WTC11 (cell line): ENCODE measurements around the gene CACNA2D1. TPM values are rescaled to one million over a fixed set of nuclear protein-coding genes. Genes with fewer than 3 reads are reported as not detected.
"Not testable (repeated sequence)": the region's sequence is repeated elsewhere in the genome, so short reads cannot be mapped to it uniquely, and the experiment has no call there.

ENCODE experiments used
- ATAC-seq: fragments of 200-7000 bp; cut with Tn5 transposase; 2 replicates; pipeline ENCODE4 v1.10.0; 2021; ENCODE audit warnings: mild to moderate bottlenecking, moderate library complexity
- CTCF ChIA-PET: fragments of 300-600 bp; sonication (Branson Sonifier 250); formaldehyde crosslinking; loops from one replicate; lab custom pipeline; 2021; ENCODE audit warnings: antibody characterized with exemption; lab: Charles Lee
- POLR2A ChIA-PET: fragments of 350-600 bp; sonication (Branson Sonifier 250); formaldehyde crosslinking; loops from one replicate; lab custom pipeline; 2021; ENCODE audit warnings: antibody characterized with exemption; lab: Charles Lee
- DNase-seq: peaks from one replicate; pipeline ENCODE4 v3.0.0; 2021; ENCODE audit warnings: low spot score
- H3K27ac Mint-ChIP-seq: 2 replicates; pipeline ENCODE4 v1.8.0; 2021; ENCODE audit warnings: mixed read lengths
- H3K27me3 Mint-ChIP-seq: 2 replicates; pipeline ENCODE4 v1.8.0; 2021; ENCODE audit warnings: low read depth, mild to moderate bottlenecking, moderate library complexity, mixed read lengths
- H3K36me3 Mint-ChIP-seq: 2 replicates; pipeline ENCODE4 v1.8.0; 2021; ENCODE audit warnings: mixed read lengths
- H3K4me1 Mint-ChIP-seq: 2 replicates; pipeline ENCODE4 v1.8.0; 2022; ENCODE audit warnings: mixed read lengths
- H3K4me3 Mint-ChIP-seq: 2 replicates; pipeline ENCODE4 v1.8.0; 2021; ENCODE audit warnings: mild to moderate bottlenecking, moderate library complexity, mixed read lengths
- H3K9me3 Mint-ChIP-seq: 2 replicates; pipeline ENCODE4 v1.8.0; 2021; ENCODE audit warnings: mixed read lengths
- AFF4 ChIP-seq: sonication (generic); formaldehyde crosslinking; IDR thresholded peaks from 2 replicates; pipeline ENCODE4 v1.8.1; 2023; ENCODE audit warnings: mild to moderate bottlenecking, missing genetic modification reagents, borderline replicate concordance
- ARID4B ChIP-seq: sonication (generic); formaldehyde crosslinking; IDR thresholded peaks from 2 replicates; pipeline ENCODE4 v1.8.0; 2023; ENCODE audit warnings: missing genetic modification reagents, mild to moderate bottlenecking, borderline replicate concordance
- ELF4 ChIP-seq: sonication (generic); formaldehyde crosslinking; IDR thresholded peaks from 2 replicates; pipeline ENCODE4 v1.8.1; 2022; ENCODE audit warnings: low read depth, mild to moderate bottlenecking, moderate library complexity, missing genetic modification reagents
- FOXJ3 ChIP-seq: sonication (generic); formaldehyde crosslinking; IDR thresholded peaks from 2 replicates; pipeline ENCODE4 v1.9.0; 2021; ENCODE audit warnings: missing genetic modification reagents, mild to moderate bottlenecking, borderline replicate concordance
- FOXP1 ChIP-seq: sonication (generic); formaldehyde crosslinking; IDR thresholded peaks from 2 replicates; pipeline ENCODE4 v1.8.0; 2022; ENCODE audit warnings: missing genetic modification reagents, mild to moderate bottlenecking, moderate library complexity, borderline replicate concordance
- GRHL2 ChIP-seq: fragments of 250-450 bp; sonication (Bioruptor Pico); IDR thresholded peaks from 2 replicates; pipeline ENCODE4 v1.8.0; 2022; ENCODE audit warnings: mild to moderate bottlenecking, moderate library complexity; ENCODE audit not compliant: insufficient replicate concordance, severe bottlenecking
- MXD4 ChIP-seq: fragments of 250-450 bp; sonication (Bioruptor Pico); IDR thresholded peaks from 2 replicates; pipeline ENCODE4 v1.8.0; 2021; ENCODE audit warnings: mild to moderate bottlenecking, moderate library complexity, borderline replicate concordance
- NFE2L1 ChIP-seq: sonication (generic); formaldehyde crosslinking; IDR thresholded peaks from 2 replicates; pipeline ENCODE4 v1.8.1; 2023; ENCODE audit warnings: missing genetic modification reagents
- NR1H2 ChIP-seq: sonication (generic); formaldehyde crosslinking; IDR thresholded peaks from 2 replicates; pipeline ENCODE4 v1.9.0; 2021; ENCODE audit warnings: mild to moderate bottlenecking, moderate library complexity, missing genetic modification reagents
- NR3C1 ChIP-seq: sonication (generic); formaldehyde crosslinking; conservative IDR thresholded peaks from 2 replicates; pipeline ENCODE4 v1.8.1; 2023; ENCODE audit warnings: low read depth, mild to moderate bottlenecking, missing genetic modification reagents
- PRDM15 ChIP-seq: sonication (generic); formaldehyde crosslinking; IDR thresholded peaks from 2 replicates; pipeline ENCODE4 v1.8.0; 2022; ENCODE audit warnings: missing genetic modification reagents
- PRRX2 ChIP-seq: fragments of 250-450 bp; sonication (Bioruptor Pico); IDR thresholded peaks from 2 replicates; pipeline ENCODE4 v1.8.0; 2021; ENCODE audit warnings: mild to moderate bottlenecking
- RORB ChIP-seq: fragments of 250-450 bp; sonication (Bioruptor Pico); IDR thresholded peaks from 2 replicates; pipeline ENCODE4 v1.9.0; 2021; ENCODE audit warnings: mild to moderate bottlenecking
- SMAD4 ChIP-seq: sonication (generic); formaldehyde crosslinking; IDR thresholded peaks from 2 replicates; pipeline ENCODE4 v1.8.0; 2022; ENCODE audit warnings: mild to moderate bottlenecking, missing genetic modification reagents
- SOX15 ChIP-seq: fragments of 250-450 bp; sonication (Bioruptor Pico); IDR thresholded peaks from 2 replicates; pipeline ENCODE4 v1.9.0; 2021; ENCODE audit warnings: mild to moderate bottlenecking
- TCF7 ChIP-seq: sonication (generic); formaldehyde crosslinking; IDR thresholded peaks from 2 replicates; pipeline ENCODE4 v1.8.0; 2022; ENCODE audit warnings: mild to moderate bottlenecking, low read depth, missing genetic modification reagents, moderate library complexity
- ZNF425 ChIP-seq: fragments of 250-450 bp; sonication (Bioruptor Pico); conservative IDR thresholded peaks from 2 replicates; pipeline ENCODE4 v1.9.0; 2021; ENCODE audit warnings: mild to moderate bottlenecking
- total RNA-seq: library from RNA; stranded (reverse); gene quantifications from 3 replicates; pipeline ENCODE4 v1.2.3, GENCODE V29; 2021
- TF ChIP-seq, protein P1 (sequence below): fragments of 250-450 bp; sonication (Bioruptor Pico); IDR thresholded peaks from 2 replicates; pipeline ENCODE4 v1.9.0; 2021; ENCODE audit warnings: moderate library complexity, mild to moderate bottlenecking, inconsistent platforms, borderline replicate concordance

The CACNA2D1 gene
- total RNA-seq, 1 experiment from 2014 or later = 33.3 TPM

- no peaks in the 10 kb centered on the region for H3K27me3 Mint-ChIP-seq
- H3K36me3 Mint-ChIP-seq = no peaks in the 10 kb centered on the region
- ATAC-seq (no peak), DNase-seq (no peak)
- H3K4me3 Mint-ChIP-seq = no peak overlapping the region
- H3K27ac Mint-ChIP-seq = no peak overlapping the region
- H3K4me1 Mint-ChIP-seq = no peaks in the 10 kb centered on the region
- ChIA-PET CTCF (no interaction called here), POLR2A (no interaction called here)
- no peaks in the 10 kb centered on the region for H3K9me3 Mint-ChIP-seq
- TF ChIP-seq TCF7 (CRISPR knock-in tag) (no peak), SMAD4 (CRISPR knock-in tag) (no peak), NR3C1 (CRISPR knock-in tag) (no peak), FOXJ3 (no peak)
Measured at GRCh38 chr7:82141427-82141826, 302.1 kb downstream of the CACNA2D1 start.

GRCh38 chr7:82140608-82141007, 303.0 kb downstream of the CACNA2D1 start:
- H3K4me3 Mint-ChIP-seq, H3K27me3 Mint-ChIP-seq, H3K4me1 Mint-ChIP-seq, DNase-seq, CTCF ChIA-PET, POLR2A ChIA-PET, H3K36me3 Mint-ChIP-seq, H3K9me3 Mint-ChIP-seq, ATAC-seq, H3K27ac Mint-ChIP-seq: not testable (repeated sequence)

GRCh38 chr7:82131215-82131614, 312.4 kb downstream of the CACNA2D1 start:
- peaks cover 4% of the 10 kb centered on the region; the same call in 1 of the 2 replicates for H3K9me3 Mint-ChIP-seq
- CTCF ChIA-PET = no interaction called here
- no peak for ATAC-seq
- TF ChIP-seq NR1H2 (no peak), GRHL2 (CRISPR knock-in tag) (no peak), FOXP1 (CRISPR knock-in tag) (no peak), AFF4 (CRISPR knock-in tag) (no peak), SOX15 (CRISPR knock-in tag) (no peak), PRRX2 (CRISPR knock-in tag) (no peak), ARID4B (CRISPR knock-in tag) (no peak), ELF4 (no peak), MXD4 (no peak), NFE2L1 (CRISPR knock-in tag) (no peak), ZNF425 (no peak), PRDM15 (no peak), SMAD4 (CRISPR knock-in tag) (no peak), RORB (CRISPR knock-in tag) (no peak)
- TF ChIP-seq, protein P1, sequence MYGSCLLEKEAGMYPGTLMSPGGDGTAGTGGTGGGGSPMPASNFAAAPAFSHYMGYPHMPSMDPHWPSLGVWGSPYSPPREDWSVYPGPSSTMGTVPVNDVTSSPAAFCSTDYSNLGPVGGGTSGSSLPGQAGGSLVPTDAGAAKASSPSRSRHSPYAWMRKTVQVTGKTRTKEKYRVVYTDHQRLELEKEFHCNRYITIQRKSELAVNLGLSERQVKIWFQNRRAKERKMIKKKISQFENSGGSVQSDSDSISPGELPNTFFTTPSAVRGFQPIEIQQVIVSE (CRISPR knock-in tag) = no peak

More at GRCh38 chr7:82131215-82131614, 312.4 kb downstream of the CACNA2D1 start:
- POLR2A ChIA-PET = no interaction called here
- Mint-ChIP-seq H3K4me3 (no peak overlapping the region), H3K27ac (no peak overlapping the region), H3K27me3 (no peaks in the 10 kb centered on the region), H3K36me3 (no peaks in the 10 kb centered on the region), H3K4me1 (peaks cover 4% of the 10 kb centered on the region; the same call in 1 of the 2 replicates)
- DNase-seq = no peak
